HepG2 (cell line): ENCODE results near the gene MBTD1. TPM values are rescaled to one million over a fixed set of nuclear protein-coding genes. Genes with fewer than 3 reads are reported as not detected.

ENCODE experiments used
- BCL6 ChIP-seq: IDR thresholded peaks from 2 replicates; pipeline ENCODE4 v1.6.1; 2016; ENCODE audit warnings: missing genetic modification reagents, missing compliant biosample characterization
- GZF1 ChIP-seq: sonication (generic); formaldehyde crosslinking; IDR thresholded peaks from 2 replicates; pipeline ENCODE4 v1.5.1; 2020; ENCODE audit warnings: mild to moderate bottlenecking, missing genetic modification reagents
- HMG20A ChIP-seq: IDR thresholded peaks from 2 replicates; pipeline ENCODE4 v1.6.1; 2016; ENCODE audit warnings: borderline replicate concordance
- HOXA9 ChIP-seq: sonication (generic); formaldehyde crosslinking; IDR thresholded peaks from 2 replicates; pipeline ENCODE4 v1.8.1; 2022; ENCODE audit warnings: missing genetic modification reagents, mild to moderate bottlenecking, moderate library complexity, borderline replicate concordance
- MED8 ChIP-seq: sonication (generic); formaldehyde crosslinking; IDR thresholded peaks from 2 replicates; pipeline ENCODE4 v1.8.1; 2023; ENCODE audit warnings: mild to moderate bottlenecking, missing genetic modification reagents; ENCODE audit not compliant: insufficient replicate concordance
- NAIF1 ChIP-seq: sonication (generic); formaldehyde crosslinking; IDR thresholded peaks from 2 replicates; pipeline ENCODE4 v1.5.0; 2020; ENCODE audit warnings: mild to moderate bottlenecking, missing genetic modification reagents, borderline replicate concordance
- RAD21 ChIP-seq: fragments of 450-650 bp; formaldehyde crosslinking; IDR thresholded peaks from 2 replicates; pipeline ENCODE4 v1.5.0; 2020; ENCODE audit warnings: mild to moderate bottlenecking
- RFX5 ChIP-seq: IDR thresholded peaks from 2 replicates; pipeline ENCODE4 v1.6.1; 2011; ENCODE audit warnings: low read depth, low read length, improper control_type of control experiment
- SOX6 ChIP-seq, 2 experiments: fragments of 450-650 bp in 1 of 2; sonication (generic) in 1 of 2; formaldehyde crosslinking in 1 of 2; IDR thresholded peaks; 2 replicates each; pipeline versions ENCODE4 v1.4.0 to v1.6.1; 2017 to 2020; ENCODE audit warnings: antibody characterized with exemption in 1 of 2, mild to moderate bottlenecking in 1 of 2, missing genetic modification reagents in 1 of 2
- ZFP36L2 ChIP-seq: sonication (generic); formaldehyde crosslinking; IDR thresholded peaks from 2 replicates; pipeline ENCODE4 v1.4.0; 2020; ENCODE audit warnings: missing genetic modification reagents
- ZKSCAN5 ChIP-seq: sonication (generic); formaldehyde crosslinking; IDR thresholded peaks from 2 replicates; pipeline ENCODE4 v1.5.1; 2020; ENCODE audit warnings: mild to moderate bottlenecking, missing genetic modification reagents
- ZNF121 ChIP-seq: sonication (generic); formaldehyde crosslinking; IDR thresholded peaks from 2 replicates; pipeline ENCODE4 v1.5.0; 2020; ENCODE audit warnings: mild to moderate bottlenecking, missing genetic modification reagents
- ZNF251 ChIP-seq: sonication (generic); formaldehyde crosslinking; IDR thresholded peaks from 2 replicates; pipeline ENCODE4 v1.9.0; 2021; ENCODE audit warnings: mild to moderate bottlenecking, missing genetic modification reagents
- ZNF296 ChIP-seq: sonication (generic); formaldehyde crosslinking; conservative IDR thresholded peaks from 2 replicates; pipeline ENCODE4 v1.5.0; 2020; ENCODE audit warnings: mild to moderate bottlenecking, missing genetic modification reagents
- ZNF430 ChIP-seq: sonication (generic); formaldehyde crosslinking; IDR thresholded peaks from 2 replicates; pipeline ENCODE4 v1.9.0; 2021; ENCODE audit warnings: mild to moderate bottlenecking, missing genetic modification reagents
- ZNF644 ChIP-seq: IDR thresholded peaks from 2 replicates; pipeline ENCODE4 v1.6.1; 2016; ENCODE audit warnings: low read depth
- ZNF788 ChIP-seq: sonication (generic); formaldehyde crosslinking; IDR thresholded peaks from 2 replicates; pipeline ENCODE4 v1.5.0; 2020; ENCODE audit warnings: mild to moderate bottlenecking, missing genetic modification reagents, borderline replicate concordance
- polyA plus RNA-seq, 8 experiments: library from polyadenylated mRNA; depleted of rRNA in 3 of 8; stranded (reverse) in 7 of 8; unstranded in 1 of 8; fragments of >200 nt; fragmentation: Illumina TruSeq in 4 of 8; extraction: Trizol in 4 of 8; gene quantifications; 2 replicates each; pipeline versions ENCODE4 v1.2.1 to v1.2.3, GENCODE V29; 2011 to 2016; ENCODE audit warnings: low read depth in 4 of 8, missing spikeins in 1 of 8, mixed read lengths in 1 of 8; ENCODE audit not compliant: insufficient read depth in 1 of 8
- total RNA-seq, 5 experiments: library from RNA; depleted of rRNA; stranded (reverse); fragments of >200 nt; fragmentation: Illumina TruSeq; extraction: Trizol; gene quantifications; 2 replicates each; pipeline ENCODE4 v1.2.3, GENCODE V29; 2016; ENCODE audit warnings: low read depth in 1 of 5
- TF ChIP-seq, protein P1 (sequence below): sonication (generic); formaldehyde crosslinking; IDR thresholded peaks from 2 replicates; pipeline ENCODE4 v1.5.0; 2020; ENCODE audit warnings: missing genetic modification reagents
- TF ChIP-seq, protein P2 (sequence below): sonication (generic); formaldehyde crosslinking; IDR thresholded peaks from 2 replicates; pipeline ENCODE4 v1.4.0; 2020; ENCODE audit warnings: missing genetic modification reagents
- TF ChIP-seq, protein P3 (sequence below): sonication (generic); formaldehyde crosslinking; IDR thresholded peaks from 2 replicates; pipeline ENCODE4 v1.4.0; 2020; ENCODE audit warnings: missing genetic modification reagents
- TF ChIP-seq, protein P4 (sequence below): fragments of 450-650 bp; IDR thresholded peaks from 2 replicates; pipeline ENCODE4 v1.6.1; 2016
- TF ChIP-seq, protein P5 (sequence below): sonication (generic); formaldehyde crosslinking; IDR thresholded peaks from 2 replicates; pipeline ENCODE4 v1.8.0; 2022; ENCODE audit warnings: missing genetic modification reagents, low read depth, mild to moderate bottlenecking, borderline replicate concordance
- TF ChIP-seq, protein P6 (sequence below): sonication (generic); formaldehyde crosslinking; IDR thresholded peaks from 2 replicates; pipeline ENCODE4 v1.5.0; 2020; ENCODE audit warnings: missing genetic modification reagents, mild to moderate bottlenecking, borderline replicate concordance

Gene MBTD1
- total and polyA plus RNA-seq, 2 of the 13 experiments (the other 11 are each of a cell fraction or from before 2014, with no cell fraction given), result 20.9 TPM

DNA sequence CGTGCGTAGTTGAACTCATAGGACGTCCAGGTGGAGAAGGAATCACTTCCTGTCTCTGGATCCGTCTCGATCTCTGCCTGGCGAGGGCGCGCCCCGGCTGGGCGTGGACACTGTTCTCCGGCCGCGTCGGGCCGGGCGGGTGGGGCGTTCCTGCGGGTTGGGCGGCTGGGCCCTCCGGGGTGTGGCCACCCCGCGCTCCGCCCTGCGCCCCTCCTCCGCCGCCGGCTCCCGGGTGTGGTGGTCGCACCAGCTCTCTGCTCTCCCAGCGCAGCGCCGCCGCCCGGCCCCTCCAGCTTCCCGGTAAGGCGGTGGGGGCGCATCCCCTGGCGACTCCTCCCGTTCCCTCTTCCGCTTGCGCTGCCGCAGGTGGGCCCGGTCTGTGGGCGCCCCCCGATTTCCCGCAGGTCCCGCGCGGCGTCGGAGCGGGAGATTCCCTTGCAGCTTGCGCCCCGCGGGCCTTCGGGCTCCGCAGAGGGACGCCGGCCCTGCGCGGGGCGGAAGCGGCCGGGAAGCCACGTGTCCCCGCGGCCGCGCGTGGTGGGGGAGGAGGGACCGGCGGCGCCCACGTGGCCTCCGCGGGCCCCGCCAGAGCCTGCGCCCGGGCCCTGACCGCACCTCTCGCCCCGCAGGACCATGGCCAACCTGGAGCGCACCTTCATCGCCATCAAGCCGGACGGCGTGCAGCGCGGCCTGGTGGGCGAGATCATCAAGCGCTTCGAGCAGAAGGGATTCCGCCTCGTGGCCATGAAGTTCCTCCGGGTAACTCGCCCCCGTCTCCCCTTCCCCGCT, 93.5 kb downstream of the MBTD1 start, which contains the start of gene NME2 (continued):
- peak; percentile 8; the same call in 1 of the 2 replicates for TF ChIP-seq BCL6
- peak; percentile 16; the same call in 1 of the 2 replicates for TF ChIP-seq ZNF430 (CRISPR knock-in tag)
- TF ChIP-seq, protein P1, sequence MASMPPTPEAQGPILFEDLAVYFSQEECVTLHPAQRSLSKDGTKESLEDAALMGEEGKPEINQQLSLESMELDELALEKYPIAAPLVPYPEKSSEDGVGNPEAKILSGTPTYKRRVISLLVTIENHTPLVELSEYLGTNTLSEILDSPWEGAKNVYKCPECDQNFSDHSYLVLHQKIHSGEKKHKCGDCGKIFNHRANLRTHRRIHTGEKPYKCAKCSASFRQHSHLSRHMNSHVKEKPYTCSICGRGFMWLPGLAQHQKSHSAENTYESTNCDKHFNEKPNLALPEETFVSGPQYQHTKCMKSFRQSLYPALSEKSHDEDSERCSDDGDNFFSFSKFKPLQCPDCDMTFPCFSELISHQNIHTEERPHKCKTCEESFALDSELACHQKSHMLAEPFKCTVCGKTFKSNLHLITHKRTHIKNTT (CRISPR knock-in tag), result no peak
- TF ChIP-seq, protein P2, sequence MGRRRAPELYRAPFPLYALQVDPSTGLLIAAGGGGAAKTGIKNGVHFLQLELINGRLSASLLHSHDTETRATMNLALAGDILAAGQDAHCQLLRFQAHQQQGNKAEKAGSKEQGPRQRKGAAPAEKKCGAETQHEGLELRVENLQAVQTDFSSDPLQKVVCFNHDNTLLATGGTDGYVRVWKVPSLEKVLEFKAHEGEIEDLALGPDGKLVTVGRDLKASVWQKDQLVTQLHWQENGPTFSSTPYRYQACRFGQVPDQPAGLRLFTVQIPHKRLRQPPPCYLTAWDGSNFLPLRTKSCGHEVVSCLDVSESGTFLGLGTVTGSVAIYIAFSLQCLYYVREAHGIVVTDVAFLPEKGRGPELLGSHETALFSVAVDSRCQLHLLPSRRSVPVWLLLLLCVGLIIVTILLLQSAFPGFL, result no peak
- no peak for TF ChIP-seq ZFP36L2 (CRISPR knock-in tag)
- TF ChIP-seq GZF1, result peak; percentile 19; the same call in 1 of the 2 replicates
- TF ChIP-seq NAIF1 (CRISPR knock-in tag), result no peak
- TF ChIP-seq, protein P3, sequence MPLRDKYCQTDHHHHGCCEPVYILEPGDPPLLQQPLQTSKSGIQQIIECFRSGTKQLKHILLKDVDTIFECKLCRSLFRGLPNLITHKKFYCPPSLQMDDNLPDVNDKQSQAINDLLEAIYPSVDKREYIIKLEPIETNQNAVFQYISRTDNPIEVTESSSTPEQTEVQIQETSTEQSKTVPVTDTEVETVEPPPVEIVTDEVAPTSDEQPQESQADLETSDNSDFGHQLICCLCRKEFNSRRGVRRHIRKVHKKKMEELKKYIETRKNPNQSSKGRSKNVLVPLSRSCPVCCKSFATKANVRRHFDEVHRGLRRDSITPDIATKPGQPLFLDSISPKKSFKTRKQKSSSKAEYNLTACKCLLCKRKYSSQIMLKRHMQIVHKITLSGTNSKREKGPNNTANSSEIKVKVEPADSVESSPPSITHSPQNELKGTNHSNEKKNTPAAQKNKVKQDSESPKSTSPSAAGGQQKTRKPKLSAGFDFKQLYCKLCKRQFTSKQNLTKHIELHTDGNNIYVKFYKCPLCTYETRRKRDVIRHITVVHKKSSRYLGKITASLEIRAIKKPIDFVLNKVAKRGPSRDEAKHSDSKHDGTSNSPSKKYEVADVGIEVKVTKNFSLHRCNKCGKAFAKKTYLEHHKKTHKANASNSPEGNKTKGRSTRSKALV (CRISPR knock-in tag), result no peak
- TF ChIP-seq ZNF644 (CRISPR knock-in tag), result no peak
- no peak for TF ChIP-seq ZNF251 (CRISPR knock-in tag)
- TF ChIP-seq SOX6 (IDR thresholded peaks at IDR 0.05), result no peak
- peak; percentile 38; the same call in 1 of the 2 replicates for TF ChIP-seq SOX6 (CRISPR knock-in tag; IDR thresholded peaks at IDR 0.05)
- TF ChIP-seq, protein P4, sequence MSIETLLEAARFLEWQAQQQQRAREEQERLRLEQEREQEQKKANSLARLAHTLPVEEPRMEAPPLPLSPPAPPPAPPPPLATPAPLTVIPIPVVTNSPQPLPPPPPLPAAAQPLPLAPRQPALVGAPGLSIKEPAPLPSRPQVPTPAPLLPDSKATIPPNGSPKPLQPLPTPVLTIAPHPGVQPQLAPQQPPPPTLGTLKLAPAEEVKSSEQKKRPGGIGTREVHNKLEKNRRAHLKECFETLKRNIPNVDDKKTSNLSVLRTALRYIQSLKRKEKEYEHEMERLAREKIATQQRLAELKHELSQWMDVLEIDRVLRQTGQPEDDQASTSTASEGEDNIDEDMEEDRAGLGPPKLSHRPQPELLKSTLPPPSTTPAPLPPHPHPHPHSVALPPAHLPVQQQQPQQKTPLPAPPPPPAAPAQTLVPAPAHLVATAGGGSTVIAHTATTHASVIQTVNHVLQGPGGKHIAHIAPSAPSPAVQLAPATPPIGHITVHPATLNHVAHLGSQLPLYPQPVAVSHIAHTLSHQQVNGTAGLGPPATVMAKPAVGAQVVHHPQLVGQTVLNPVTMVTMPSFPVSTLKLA, result peak; percentile 38; the same call in 1 of the 2 replicates
- peak; percentile 53 for TF ChIP-seq MED8 (CRISPR knock-in tag)
- TF ChIP-seq ZNF121, result no peak; the same call in 1 of the 2 replicates
- peak; percentile 84; the same call in 1 of the 2 replicates for TF ChIP-seq HOXA9 (CRISPR knock-in tag)
- TF ChIP-seq HMG20A (CRISPR knock-in tag), result no peak
- no peak for TF ChIP-seq ZKSCAN5 (CRISPR knock-in tag)
- TF ChIP-seq RAD21, result peak; percentile 42; the same call in 1 of the 2 replicates
- TF ChIP-seq ZNF296 (CRISPR knock-in tag), result no peak
- no peak for TF ChIP-seq RFX5
- TF ChIP-seq, protein P5, sequence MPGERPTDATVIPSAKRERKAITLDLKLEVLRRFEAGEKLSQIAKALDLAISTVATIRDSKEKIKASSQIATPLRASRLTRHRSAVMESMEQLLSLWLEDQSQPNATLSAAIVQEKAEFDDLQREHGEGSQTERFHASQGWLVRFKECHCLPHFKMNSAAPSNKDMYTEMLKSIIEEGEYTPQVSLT (CRISPR knock-in tag), result no peak
- TF ChIP-seq ZNF788 (CRISPR knock-in tag), result peak; percentile 87
- TF ChIP-seq, protein P6, sequence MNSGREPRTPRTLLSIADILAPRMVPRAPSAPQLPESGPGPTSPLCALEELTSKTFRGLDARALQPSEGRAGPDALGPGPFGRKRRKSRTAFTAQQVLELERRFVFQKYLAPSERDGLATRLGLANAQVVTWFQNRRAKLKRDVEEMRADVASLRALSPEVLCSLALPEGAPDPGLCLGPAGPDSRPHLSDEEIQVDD (CRISPR knock-in tag), result 0 out of 2 replicates have a peak, but pooled peaks have one; percentile 15
